Measurements from ENCODE around the gene ZNF444.

Gene ZNF444

GRCh38 chr19:56107626-56108351 is 33.3 kb upstream of the ZNF444 start:
- DNase-seq (ENCODE audit: low spot score): no peak

DNA sequence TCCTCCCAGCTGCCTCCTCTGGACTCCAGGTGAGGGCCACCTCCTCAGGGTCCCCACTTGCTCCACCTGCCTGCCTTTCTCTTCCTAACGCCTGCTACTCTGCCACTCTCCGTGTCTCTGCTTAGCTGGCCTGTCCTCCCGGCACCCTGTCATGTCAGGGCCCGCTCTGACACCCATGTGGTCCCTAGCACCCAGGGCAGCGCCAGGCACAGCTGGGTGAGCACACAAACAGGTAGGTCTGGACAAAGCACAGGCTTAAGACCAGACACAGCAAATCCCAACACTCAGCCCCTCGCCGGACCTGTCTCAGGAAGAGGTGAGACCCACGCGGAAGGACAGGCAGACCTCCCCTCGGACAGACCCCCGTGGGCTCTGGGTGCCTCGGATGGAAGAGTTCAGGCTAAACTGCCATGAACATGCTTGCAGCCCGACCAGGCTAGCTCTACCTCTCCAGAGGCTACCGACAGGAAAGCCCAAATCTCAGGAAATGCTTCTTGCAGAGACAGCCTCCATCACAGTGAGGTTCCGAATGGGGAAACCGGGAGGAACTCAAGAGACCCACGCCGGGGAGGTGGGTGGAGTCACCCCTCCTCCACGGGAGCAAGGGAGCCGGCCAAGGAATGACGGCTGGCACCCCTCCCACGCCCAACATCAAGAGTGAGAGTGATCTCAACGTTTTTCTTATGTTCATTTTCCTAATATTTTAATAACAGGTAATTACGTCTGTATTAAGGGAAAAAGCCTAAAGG is 32.5 kb upstream of the ZNF444 start:
- no peak for DNase-seq (ENCODE audit: low spot score)

- DNase-seq (ENCODE audit: low spot score): no peak
These were observed 31.9 kb upstream of the ZNF444 start for GRCh38 chr19:56109226-56109625.

DNA sequence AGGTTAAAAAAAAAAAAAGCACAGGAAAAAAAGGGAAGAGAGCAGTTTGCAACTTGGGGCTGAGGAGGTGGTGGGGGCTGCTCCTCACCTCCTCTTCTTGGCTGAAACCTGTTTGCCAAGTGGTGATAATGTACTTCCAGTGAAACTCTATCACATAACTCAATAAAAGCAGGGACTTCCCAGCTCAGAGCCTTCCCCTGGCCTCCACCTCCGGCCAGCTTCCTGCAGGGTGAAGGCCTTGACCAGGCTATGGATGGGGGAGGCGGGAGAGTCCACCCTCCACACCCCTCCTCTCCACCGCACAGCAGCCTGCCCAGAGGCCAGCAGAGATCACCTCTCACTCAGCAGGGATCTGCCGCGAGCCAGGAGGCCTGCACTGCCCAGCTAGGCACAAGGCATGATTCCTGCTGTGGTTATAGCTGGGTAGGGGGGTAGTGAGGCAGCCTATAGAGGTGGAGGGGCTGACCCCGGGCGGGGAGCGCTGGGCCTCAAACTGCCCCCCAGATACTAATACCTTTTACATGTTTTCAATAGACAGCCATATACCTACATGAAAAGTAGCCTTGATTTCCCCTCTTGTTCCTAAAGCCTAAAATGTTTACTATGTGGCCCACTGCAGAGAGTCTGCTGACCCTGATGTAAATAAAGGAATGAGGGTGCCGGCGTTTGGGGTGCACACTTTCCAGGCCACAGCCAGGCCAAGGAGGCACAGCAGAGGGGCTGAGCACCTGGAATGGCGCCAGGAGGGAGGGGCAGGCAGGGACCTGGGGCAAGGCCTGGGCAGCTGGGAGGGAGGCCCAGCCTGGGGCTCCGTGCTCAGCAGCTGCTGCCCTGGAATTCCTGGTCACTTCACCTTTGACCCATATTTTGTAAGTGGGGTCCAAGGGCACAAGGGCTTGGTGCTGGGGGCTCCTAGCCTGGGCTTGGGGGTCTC is 30.3 kb upstream of the ZNF444 start:
- DNase-seq (ENCODE audit: low spot score): no peak

GRCh38 chr19:56111601-56112312 is 29.3 kb upstream of the ZNF444 start:
- no peak for DNase-seq (ENCODE audit: low spot score)

DNA sequence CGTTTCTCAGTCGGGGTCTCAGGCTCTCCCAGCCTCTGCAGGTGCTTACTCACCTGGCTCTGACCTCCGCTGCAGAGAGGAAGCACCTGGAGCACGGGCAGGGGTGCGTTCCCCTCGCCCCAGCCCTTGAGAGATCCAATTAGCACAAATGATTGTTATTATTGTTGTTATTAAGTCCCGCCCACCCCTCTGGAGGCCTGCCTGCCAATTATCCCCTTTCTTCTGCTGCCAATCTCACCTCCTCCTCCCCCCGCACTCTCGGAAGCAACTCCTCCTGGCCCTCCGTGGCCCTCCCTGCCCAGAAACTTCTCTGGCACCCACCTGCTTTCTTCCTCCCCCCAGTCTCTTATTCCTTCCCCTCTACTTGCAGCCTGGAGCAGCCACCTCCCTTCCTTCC is 28.8 kb upstream of the ZNF444 start:
- no peak for DNase-seq (ENCODE audit: low spot score)

DNA sequence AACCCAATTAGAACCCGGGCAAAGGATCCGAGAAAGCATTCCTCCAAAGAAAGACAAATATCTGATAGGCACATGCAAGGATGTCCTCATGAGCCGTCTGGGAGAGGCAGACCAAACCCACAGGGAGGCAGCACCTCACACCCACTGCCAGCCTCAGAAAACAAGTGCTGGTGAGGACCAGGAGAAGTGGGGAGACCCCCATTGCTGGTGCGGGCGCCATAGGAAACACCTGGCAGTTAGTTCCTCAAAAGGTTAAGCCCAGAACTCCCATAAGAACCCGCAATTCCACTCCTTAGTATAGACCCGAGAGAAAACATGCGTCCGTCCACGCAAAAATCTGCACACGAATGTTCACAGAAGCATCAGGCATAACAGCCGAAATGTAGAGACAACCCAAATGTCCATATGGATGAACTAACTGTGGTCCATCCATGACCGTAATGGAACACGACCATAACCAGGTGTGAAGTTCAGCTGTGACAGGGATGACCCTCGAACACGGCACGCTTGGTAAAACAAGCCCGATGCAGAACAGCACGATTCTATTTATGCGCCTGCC is 27.9 kb upstream of the ZNF444 start:
- no peak for DNase-seq (ENCODE audit: low spot score)

GRCh38 chr19:56114051-56114777 is 26.9 kb upstream of the ZNF444 start:
- no peak for DNase-seq (ENCODE audit: low spot score)

DNA sequence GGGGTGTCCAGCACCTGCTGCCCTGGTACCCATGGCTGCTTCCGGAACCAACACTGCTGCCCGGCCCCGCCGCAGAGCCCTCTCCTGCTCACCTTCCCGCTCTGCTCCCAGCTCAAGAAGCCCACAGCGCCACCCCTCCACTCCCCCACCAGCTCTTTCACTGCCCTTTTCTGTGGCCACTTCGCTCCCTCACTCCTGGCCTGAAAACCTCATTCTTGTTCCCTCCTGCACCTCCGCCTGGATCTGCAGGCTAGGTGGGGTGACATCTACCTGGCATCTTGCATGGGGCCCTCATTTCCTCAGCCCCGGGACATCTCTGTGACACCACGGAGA is 26.3 kb upstream of the ZNF444 start:
- no peak for DNase-seq (ENCODE audit: low spot score)

DNA sequence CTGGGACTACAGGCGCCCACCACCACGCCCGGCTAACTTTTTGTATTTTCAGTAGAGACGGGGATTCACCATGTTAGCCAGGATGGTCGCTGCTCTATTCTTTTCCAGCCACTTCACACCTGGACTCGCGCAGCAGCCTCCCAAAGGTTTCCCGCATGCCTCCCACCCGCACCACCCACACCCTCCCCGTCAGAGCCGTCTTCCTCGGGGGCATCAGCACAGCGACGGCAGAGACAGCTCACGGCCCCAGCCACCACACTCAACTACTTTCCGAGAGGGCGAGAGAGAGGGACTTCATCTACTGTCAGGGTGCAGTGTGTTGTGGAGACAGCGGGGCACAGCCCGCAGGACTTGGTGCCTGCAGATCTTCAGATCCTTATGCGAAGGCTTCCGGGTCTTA is 25.6 kb upstream of the ZNF444 start:
- no peak for DNase-seq (ENCODE audit: low spot score)

DNA sequence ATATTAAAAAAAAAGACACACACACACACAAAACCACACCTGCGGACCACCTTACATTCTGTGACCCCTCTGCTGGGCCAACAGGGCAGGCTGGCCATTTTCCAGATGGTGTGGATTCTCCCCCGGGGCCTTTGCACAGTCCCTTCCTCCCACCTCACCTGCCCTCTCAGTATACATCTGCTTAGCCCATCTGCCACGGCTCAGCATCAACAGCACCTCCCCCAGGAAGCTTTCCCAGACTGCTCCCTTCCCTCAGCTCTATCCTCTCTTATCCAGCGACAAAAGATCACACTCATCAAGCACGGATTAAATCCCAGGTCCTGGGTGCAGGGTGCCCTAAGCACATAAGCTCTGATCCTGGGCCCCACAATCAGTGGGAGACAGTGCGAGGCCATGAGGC is 24.5 kb upstream of the ZNF444 start:
- DNase-seq (ENCODE audit: low spot score): no peak

GRCh38 chr19:56117376-56117884 is 23.7 kb upstream of the ZNF444 start:
- DNase-seq (ENCODE audit: low spot score): no peak

GRCh38 chr19:56117889-56118288 is 23.2 kb upstream of the ZNF444 start:
- no peak for DNase-seq (ENCODE audit: low spot score)

DNA sequence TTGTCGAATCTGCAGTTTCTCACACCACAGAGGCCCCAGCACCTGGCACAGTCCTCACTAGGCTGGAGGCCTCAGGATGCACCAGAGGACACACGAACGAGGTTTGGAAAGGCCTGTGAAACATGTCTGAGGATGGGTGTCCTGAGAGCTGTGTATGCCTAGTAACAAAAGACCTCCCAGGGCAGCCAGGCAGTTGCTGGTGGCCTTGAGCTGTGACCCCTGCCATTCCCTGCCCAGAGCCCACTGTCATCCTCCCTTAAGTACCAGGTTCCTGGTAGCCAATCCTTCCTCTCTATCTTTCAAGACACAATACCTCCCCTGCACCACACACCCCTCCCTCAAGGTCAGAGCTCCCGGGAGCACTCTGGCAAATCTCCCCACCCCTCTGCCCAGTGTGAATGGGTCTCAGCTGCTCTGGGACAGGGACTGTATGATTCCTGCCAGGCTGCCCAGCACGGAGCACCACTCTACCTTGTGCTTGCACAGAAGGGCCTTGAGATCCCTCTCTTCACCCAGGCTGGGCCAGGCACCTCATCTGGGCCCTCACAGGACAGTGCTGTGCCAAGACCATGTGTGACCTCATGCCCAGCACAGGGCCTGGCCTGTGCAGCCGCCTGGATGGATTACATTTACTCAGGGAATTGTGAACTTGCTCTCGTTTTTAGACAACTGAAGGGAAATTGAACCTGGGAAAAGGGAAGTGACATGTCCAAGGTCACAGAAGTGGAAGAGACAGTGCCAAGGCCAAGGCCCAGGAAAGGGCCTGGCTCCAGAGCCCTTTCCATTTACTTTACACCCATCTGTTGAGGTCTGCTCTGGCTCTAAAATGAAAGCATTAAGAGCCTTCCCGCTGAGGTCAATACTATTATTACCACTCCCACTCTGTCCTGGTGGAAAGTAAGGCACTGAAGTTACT is 22.2 kb upstream of the ZNF444 start:
- no peak for DNase-seq (ENCODE audit: low spot score)

DNA sequence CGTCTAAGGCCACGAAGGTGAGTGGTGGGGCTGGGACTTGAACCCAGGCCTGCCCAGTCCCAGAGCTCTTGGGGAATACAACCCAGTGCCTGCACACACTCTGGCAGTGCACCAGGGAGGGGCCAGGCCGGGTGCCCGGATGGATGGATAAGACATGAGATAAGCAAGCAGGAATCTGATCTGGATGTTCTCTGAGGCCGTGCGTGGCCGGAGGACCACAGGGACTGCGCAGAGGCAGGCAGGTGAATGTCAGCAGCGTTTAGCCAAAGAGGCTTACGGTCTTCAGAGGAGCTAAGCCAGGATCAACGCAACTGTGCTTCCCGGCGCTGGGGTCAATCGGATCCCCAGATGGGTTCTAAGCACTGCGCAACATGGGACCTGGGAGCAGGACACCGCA is 21.5 kb upstream of the ZNF444 start:
- DNase-seq (ENCODE audit: low spot score): no peak

- DNase-seq (ENCODE audit: low spot score): no peak
These were observed 21.1 kb upstream of the ZNF444 start for GRCh38 chr19:56120002-56120370.

- peak; percentile 78 for DNase-seq (ENCODE audit: low spot score)
These were observed 20.5 kb upstream of the ZNF444 start for GRCh38 chr19:56120371-56121179.

DNA sequence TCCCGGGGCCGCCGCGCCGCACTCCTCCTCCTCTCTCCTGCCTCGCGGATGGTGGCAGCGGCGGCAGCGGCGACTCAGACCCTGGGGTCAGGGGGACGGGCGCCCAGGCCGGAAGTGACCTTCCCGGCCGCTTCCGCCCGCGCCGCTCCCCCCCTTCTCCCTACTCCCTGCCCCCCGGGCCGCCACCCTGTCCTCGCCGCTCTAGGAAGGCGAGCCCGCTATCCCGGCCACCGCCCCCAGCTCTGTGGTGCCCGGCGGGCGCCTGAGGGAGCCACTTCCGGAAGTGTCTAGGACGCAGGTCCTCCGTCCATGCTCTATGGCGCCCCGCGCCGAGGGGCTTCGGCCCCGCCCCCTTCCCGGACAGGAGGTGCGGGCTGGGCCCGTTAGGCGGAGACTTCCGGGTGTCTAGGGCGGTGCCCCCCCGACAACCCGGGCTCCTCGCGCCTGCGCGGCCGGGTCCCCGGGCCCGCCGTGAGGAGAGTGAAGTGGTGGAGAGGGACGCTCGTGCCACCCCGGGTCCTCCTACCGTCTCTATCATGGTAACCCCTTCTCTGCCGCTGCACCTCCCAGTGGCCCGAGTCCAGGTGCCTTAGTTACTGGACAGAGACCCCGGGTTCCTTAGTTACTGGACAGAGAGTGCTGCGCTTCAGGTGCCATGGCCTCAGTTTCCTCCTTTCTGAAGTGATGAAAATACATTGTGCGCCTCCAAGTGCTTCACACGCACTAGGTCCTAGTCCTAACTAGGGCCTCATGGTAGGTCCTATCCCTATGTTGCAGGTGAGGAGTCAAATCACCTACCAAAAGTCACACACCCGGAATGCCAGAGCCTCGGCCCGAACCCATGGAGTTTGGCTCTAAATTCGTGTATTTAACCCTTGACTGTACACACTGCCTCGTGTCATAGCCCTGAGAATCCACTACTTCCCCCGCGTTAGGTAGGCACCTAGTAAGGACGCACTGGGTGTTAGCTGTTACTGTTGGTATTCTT is 19.6 kb upstream of the ZNF444 start, which contains the start of gene ZNF787:
TSS of gene ZNF787 (minus strand) at position 116 of the 988 bp plus-strand sequence. CDS start 18,078 bp downstream, outside the sequence.
- DNase-seq (ENCODE audit: low spot score): peak; percentile 100
